Uterus (tissue), 2 donors: ENCODE measurements around the gene MOB3A.
"Not testable (repeated sequence)": the region's sequence is repeated elsewhere in the genome, so short reads cannot be mapped to it uniquely, and the experiment has no call there.

Experiments
- POLR2A ChIP-seq, 2 donors: fragments of 450-650 bp; IDR thresholded peaks; one replicate each; pipeline ENCODE4 v1.6.1; 2016; ENCODE audit warnings: antibody characterized with exemption in 2 of 2, mild to moderate bottlenecking in 1 of 2, moderate library complexity in 1 of 2
- TF ChIP-seq, protein P1 (sequence below), 4 experiments: fragments of 200-600 bp in 2 of 4; fragments of 450-650 bp in 2 of 4; sonication (generic) in 2 of 4; IDR thresholded peaks; one replicate each; pipeline ENCODE4 v1.5.1; 2016 to 2019; ENCODE audit warnings: antibody characterized with exemption in 4 of 4, mild to moderate bottlenecking in 2 of 4, moderate library complexity in 1 of 4

DNA sequence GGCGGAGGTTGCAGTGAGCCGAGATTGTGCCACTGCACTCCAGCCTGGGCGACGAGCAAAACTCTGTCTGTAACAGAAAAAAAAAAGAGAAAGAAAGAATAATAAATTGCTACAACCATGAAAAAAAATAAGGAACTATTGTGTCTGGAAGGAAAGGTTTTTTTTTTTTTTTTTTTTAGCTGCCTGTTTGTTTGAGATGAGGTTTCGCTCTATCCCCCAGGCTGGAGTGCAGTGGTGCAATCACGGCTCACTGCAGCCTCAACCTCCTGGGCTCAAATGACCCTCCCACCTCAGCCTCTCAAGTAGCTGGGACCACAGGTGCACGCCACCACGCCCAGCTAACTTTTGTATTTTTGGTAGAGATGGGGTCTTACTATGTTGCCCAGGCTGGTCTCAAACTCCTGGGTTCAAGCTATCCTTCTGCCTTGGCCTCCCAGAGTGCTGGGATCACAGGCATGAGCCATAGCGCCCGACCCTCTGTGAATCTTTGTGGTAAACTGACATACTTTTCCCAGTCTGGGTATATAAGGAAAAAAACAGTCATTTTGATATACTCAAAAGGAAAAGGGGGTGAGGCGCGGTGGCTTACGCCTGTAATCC lies 4.1 kb downstream of the MOB3A start:
- TF ChIP-seq, protein P1, sequence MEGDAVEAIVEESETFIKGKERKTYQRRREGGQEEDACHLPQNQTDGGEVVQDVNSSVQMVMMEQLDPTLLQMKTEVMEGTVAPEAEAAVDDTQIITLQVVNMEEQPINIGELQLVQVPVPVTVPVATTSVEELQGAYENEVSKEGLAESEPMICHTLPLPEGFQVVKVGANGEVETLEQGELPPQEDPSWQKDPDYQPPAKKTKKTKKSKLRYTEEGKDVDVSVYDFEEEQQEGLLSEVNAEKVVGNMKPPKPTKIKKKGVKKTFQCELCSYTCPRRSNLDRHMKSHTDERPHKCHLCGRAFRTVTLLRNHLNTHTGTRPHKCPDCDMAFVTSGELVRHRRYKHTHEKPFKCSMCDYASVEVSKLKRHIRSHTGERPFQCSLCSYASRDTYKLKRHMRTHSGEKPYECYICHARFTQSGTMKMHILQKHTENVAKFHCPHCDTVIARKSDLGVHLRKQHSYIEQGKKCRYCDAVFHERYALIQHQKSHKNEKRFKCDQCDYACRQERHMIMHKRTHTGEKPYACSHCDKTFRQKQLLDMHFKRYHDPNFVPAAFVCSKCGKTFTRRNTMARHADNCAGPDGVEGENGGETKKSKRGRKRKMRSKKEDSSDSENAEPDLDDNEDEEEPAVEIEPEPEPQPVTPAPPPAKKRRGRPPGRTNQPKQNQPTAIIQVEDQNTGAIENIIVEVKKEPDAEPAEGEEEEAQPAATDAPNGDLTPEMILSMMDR (IDR thresholded peaks at IDR 0.05) = not testable (repeated sequence)
- TF ChIP-seq POLR2A (IDR thresholded peaks at IDR 0.05) = not testable (repeated sequence)
